IMR-90 (cell line): ENCODE results near the gene DUSP9. TPM values are rescaled to one million over a fixed set of nuclear protein-coding genes. Genes with fewer than 3 reads are reported as not detected.
A peak's percentile ranks its signal among the peaks of the same experiment; 100 is the strongest.

Source experiments
- ATAC-seq: fragments of 200-7000 bp; cut with Tn5 transposase; 2 replicates; pipeline ENCODE4 v1.9.1; 2020; ENCODE audit warnings: low read depth, mild to moderate bottlenecking, moderate library complexity
- BruUV-seq: library from RNA; stranded (reverse); fragments of 400-500 nt; replicated peaks from 2 replicates; lab custom pipeline; 2021; lab: Mats Ljungman, UMichigan
- CTCF ChIA-PET: fragments of 300-600 bp; formaldehyde crosslinking; extraction: SDS; loops from one replicate; lab custom pipeline; 2021; ENCODE audit warnings: antibody characterized with exemption; lab: Yijun Ruan, JAX
- POLR2A ChIA-PET: fragments of 300-600 bp; sonication (Branson Sonifier 250); formaldehyde crosslinking; loops from one replicate; lab custom pipeline; 2022; ENCODE audit warnings: antibody characterized with exemption; ENCODE audit not compliant: unreplicated experiment; lab: Charles Lee
- DNase-seq: peaks from one replicate; pipeline ENCODE4 v3.0.0; 2013
- H2AFZ ChIP-seq: replicated peaks from 2 replicates; pipeline ENCODE3; 2013; ENCODE audit warnings: low read length, mild to moderate bottlenecking; ENCODE audit not compliant: poor library complexity
- H2AK5ac ChIP-seq: 2 replicates; pipeline ENCODE4 v1.6.1; 2013; ENCODE audit warnings: low read depth, low read length, inconsistent platforms
- H2AK9ac ChIP-seq: replicated peaks from 2 replicates; pipeline ENCODE3; 2013; ENCODE audit warnings: mild to moderate bottlenecking, low read depth, low read length, moderate library complexity; ENCODE audit not compliant: poor library complexity
- H2BK120ac ChIP-seq: 2 replicates; pipeline ENCODE4 v1.6.1; 2013; ENCODE audit warnings: low read depth, low read length, inconsistent platforms
- H2BK15ac ChIP-seq: 3 replicates; pipeline ENCODE4 v1.6.1; 2013; ENCODE audit warnings: low read depth, low read length, inconsistent platforms
- H2BK20ac ChIP-seq: 2 replicates; pipeline ENCODE4 v1.6.1; 2013; ENCODE audit warnings: low read depth, mild to moderate bottlenecking, inconsistent platforms, low read length, moderate library complexity
- H2BK5ac ChIP-seq: 2 replicates; pipeline ENCODE4 v1.6.1; 2013; ENCODE audit warnings: mild to moderate bottlenecking, low read depth, low read length, inconsistent platforms; ENCODE audit not compliant: poor library complexity, severe bottlenecking
- H3K14ac ChIP-seq: replicated peaks from 2 replicates; pipeline ENCODE4 v1.6.1; 2013; ENCODE audit warnings: low read depth, low read length, inconsistent platforms
- H3K18ac ChIP-seq: 2 replicates; pipeline ENCODE4 v1.6.1; 2013; ENCODE audit warnings: low read depth, low read length, control low read depth
- H3K23ac ChIP-seq: 2 replicates; pipeline ENCODE4 v1.6.1; 2013; ENCODE audit warnings: low read depth, low read length, inconsistent platforms
- H3K27ac ChIP-seq: 2 replicates; pipeline ENCODE4 v1.5.1; 2013; ENCODE audit warnings: mild to moderate bottlenecking, control low read depth, low read length; ENCODE audit not compliant: insufficient read depth
- H3K27me3 ChIP-seq: 2 replicates; pipeline ENCODE4 v1.6.1; 2013; ENCODE audit warnings: low read length; ENCODE audit not compliant: control insufficient read depth, insufficient read depth
- H3K36me3 ChIP-seq: 2 replicates; pipeline ENCODE4 v1.6.1; 2013; ENCODE audit warnings: low read length, mixed read lengths; ENCODE audit not compliant: control insufficient read depth, insufficient read depth
- H3K4ac ChIP-seq: 2 replicates; pipeline ENCODE4 v1.6.1; 2013; ENCODE audit warnings: low read depth, low read length, inconsistent platforms
- H3K4me1 ChIP-seq: 2 replicates; pipeline ENCODE4 v1.6.1; 2013; ENCODE audit warnings: low read length, mixed read lengths; ENCODE audit not compliant: control insufficient read depth, insufficient read depth
- H3K4me2 ChIP-seq: 2 replicates; pipeline ENCODE4 v1.6.1; 2013; ENCODE audit warnings: low read depth, mild to moderate bottlenecking, control low read depth, low read length, moderate library complexity
- H3K4me3 ChIP-seq: 2 replicates; pipeline ENCODE4 v1.5.1; 2013; ENCODE audit warnings: low read depth, mild to moderate bottlenecking, control low read depth, low read length, moderate library complexity; ENCODE audit not compliant: insufficient read depth
- H3K56ac ChIP-seq: 2 replicates; pipeline ENCODE4 v1.6.1; 2013; ENCODE audit warnings: low read length, inconsistent platforms; ENCODE audit not compliant: insufficient read depth; ENCODE audit errors: extremely low read depth
- H3K79me1 ChIP-seq, 2 experiments: 2 replicates each; pipeline ENCODE4 v1.6.1; 2013; ENCODE audit warnings: low read length in 2 of 2, inconsistent platforms in 1 of 2, low read depth in 1 of 2
- H3K9ac ChIP-seq: 2 replicates; pipeline ENCODE4 v1.6.1; 2013; ENCODE audit warnings: low read depth, low read length, control low read depth
- H3K9me1 ChIP-seq: 2 replicates; pipeline ENCODE4 v1.6.1; 2013; ENCODE audit warnings: low read length, inconsistent platforms; ENCODE audit not compliant: insufficient read depth
- H3K9me3 ChIP-seq: 2 replicates; pipeline ENCODE4 v1.6.1; 2013; ENCODE audit warnings: low read length; ENCODE audit not compliant: control insufficient read depth, insufficient read depth
- H4K20me1 ChIP-seq: 2 replicates; pipeline ENCODE4 v1.6.1; 2013; ENCODE audit warnings: low read length, inconsistent platforms; ENCODE audit not compliant: insufficient read depth
- H4K5ac ChIP-seq: 2 replicates; pipeline ENCODE4 v1.6.1; 2013; ENCODE audit warnings: mild to moderate bottlenecking, low read depth, low read length, control low read depth
- H4K8ac ChIP-seq, 2 experiments: 2 replicates each; pipeline ENCODE4 v1.6.1; 2013; ENCODE audit warnings: low read depth in 2 of 2, low read length in 2 of 2, control low read depth in 1 of 2, inconsistent platforms in 1 of 2
- H4K91ac ChIP-seq: 2 replicates; pipeline ENCODE4 v1.6.1; 2013; ENCODE audit warnings: low read depth, low read length, inconsistent platforms; ENCODE audit not compliant: insufficient read depth
- BHLHE40 ChIP-seq: fragments of 150-350 bp; IDR thresholded peaks from 2 replicates; pipeline ENCODE4 v1.6.1; 2016; ENCODE audit warnings: mild to moderate bottlenecking, low read depth, low read length
- CEBPB ChIP-seq: IDR thresholded peaks from 2 replicates; pipeline ENCODE4 v1.6.1; 2012; ENCODE audit warnings: low read depth, low read length, improper control_type of control experiment
- FOS ChIP-seq: fragments of 150-350 bp; IDR thresholded peaks from 2 replicates; pipeline ENCODE4 v1.6.1; 2016; ENCODE audit warnings: low read depth, low read length
- MAFK ChIP-seq: IDR thresholded peaks from 2 replicates; pipeline ENCODE4 v1.6.1; 2012; ENCODE audit warnings: low read depth, low read length, improper control_type of control experiment
- MAZ ChIP-seq: IDR thresholded peaks from 2 replicates; pipeline ENCODE4 v1.6.1; 2012; ENCODE audit warnings: low read depth, mild to moderate bottlenecking, low read length, improper control_type of control experiment, moderate library complexity, borderline replicate concordance
- MXI1 ChIP-seq: IDR thresholded peaks from 2 replicates; pipeline ENCODE4 v1.6.1; 2012; ENCODE audit warnings: low read depth, mild to moderate bottlenecking, low read length, moderate library complexity, borderline replicate concordance
- RAD21 ChIP-seq: IDR thresholded peaks from 2 replicates; pipeline ENCODE4 v1.6.1; 2012; ENCODE audit warnings: low read length, improper control_type of control experiment
- RCOR1 ChIP-seq: IDR thresholded peaks from 2 replicates; pipeline ENCODE4 v1.6.1; 2012; ENCODE audit warnings: mild to moderate bottlenecking, low read length, improper control_type of control experiment; ENCODE audit not compliant: insufficient replicate concordance
- RFX5 ChIP-seq: IDR thresholded peaks from 2 replicates; pipeline ENCODE4 v1.8.0; 2012; ENCODE audit warnings: low read depth, mild to moderate bottlenecking, low read length, moderate library complexity
- SMC3 ChIP-seq: fragments of 150-350 bp; IDR thresholded peaks from 2 replicates; pipeline ENCODE4 v1.6.1; 2016; ENCODE audit warnings: low read depth, mild to moderate bottlenecking, antibody characterized with exemption, low read length, moderate library complexity
- WGBS, 2 experiments: methylation state at CpG; one replicate each; pipeline versions ENCODE4 v1.1.5 to v1.1.7; 2013; ENCODE audit warnings: missing lambda C conversion rate in 2 of 2; ENCODE audit not compliant: insufficient read length in 1 of 2; ENCODE audit errors: extremely low coverage in 2 of 2; 5-methylcytosine and 5-hydroxymethylcytosine counted together
- dilution Hi-C: fragments of 300-500 bp; cut with HindIII; formaldehyde crosslinking; loops from one replicate; pipeline ENCODE4 v1.14.3; 2018; ENCODE audit warnings: low sequenced_read_pairs; ENCODE audit not compliant: unreplicated experiment
- in situ Hi-C: fragments of 300-500 bp; cut with MboI; formaldehyde crosslinking; loops from 3 replicates; pipeline ENCODE4 v1.14.3; 2019; ENCODE audit warnings: low sequenced_read_pairs, inconsistent platforms, mixed read lengths
- intact Hi-C: fragments of 100-400 bp; cut with micrococcal nuclease; formaldehyde crosslinking; loops from 2 replicates; pipeline ENCODE4 v1.10.0; 2022
- polyA plus RNA-seq, 3 experiments: library from polyadenylated mRNA; depleted of rRNA; stranded (reverse); fragments of >200 nt; gene quantifications; 2 replicates each; pipeline ENCODE4 v1.2.3, GENCODE V29; 2012; ENCODE audit warnings: low replicate concordance in 1 of 3
- total RNA-seq: library from RNA; depleted of rRNA; stranded (reverse); fragments of >200 nt; gene quantifications from 2 replicates; pipeline ENCODE4 v1.2.3, GENCODE V29; 2012
- TF ChIP-seq, protein P1 (sequence below): conservative IDR thresholded peaks from 2 replicates; pipeline ENCODE4 v1.5.1; 2012; ENCODE audit warnings: mild to moderate bottlenecking, low read depth, low read length, improper control_type of control experiment
- TF ChIP-seq, protein P2 (sequence below): fragments of 150-350 bp; IDR thresholded peaks from 2 replicates; pipeline ENCODE4 v1.6.1; 2017; ENCODE audit warnings: mild to moderate bottlenecking, antibody characterized with exemption, low read length, low read depth
- TF ChIP-seq, protein P3 (sequence below): fragments of 150-350 bp; IDR thresholded peaks from 2 replicates; pipeline ENCODE4 v1.6.1; 2016; ENCODE audit warnings: low read depth, mild to moderate bottlenecking, low read length, moderate library complexity, borderline replicate concordance

DUSP9 gene
- total and polyA plus RNA-seq, 2 of the 4 experiments (the other 2 are of a cell fraction) = under 0.01 to 0.09 TPM

DNA sequence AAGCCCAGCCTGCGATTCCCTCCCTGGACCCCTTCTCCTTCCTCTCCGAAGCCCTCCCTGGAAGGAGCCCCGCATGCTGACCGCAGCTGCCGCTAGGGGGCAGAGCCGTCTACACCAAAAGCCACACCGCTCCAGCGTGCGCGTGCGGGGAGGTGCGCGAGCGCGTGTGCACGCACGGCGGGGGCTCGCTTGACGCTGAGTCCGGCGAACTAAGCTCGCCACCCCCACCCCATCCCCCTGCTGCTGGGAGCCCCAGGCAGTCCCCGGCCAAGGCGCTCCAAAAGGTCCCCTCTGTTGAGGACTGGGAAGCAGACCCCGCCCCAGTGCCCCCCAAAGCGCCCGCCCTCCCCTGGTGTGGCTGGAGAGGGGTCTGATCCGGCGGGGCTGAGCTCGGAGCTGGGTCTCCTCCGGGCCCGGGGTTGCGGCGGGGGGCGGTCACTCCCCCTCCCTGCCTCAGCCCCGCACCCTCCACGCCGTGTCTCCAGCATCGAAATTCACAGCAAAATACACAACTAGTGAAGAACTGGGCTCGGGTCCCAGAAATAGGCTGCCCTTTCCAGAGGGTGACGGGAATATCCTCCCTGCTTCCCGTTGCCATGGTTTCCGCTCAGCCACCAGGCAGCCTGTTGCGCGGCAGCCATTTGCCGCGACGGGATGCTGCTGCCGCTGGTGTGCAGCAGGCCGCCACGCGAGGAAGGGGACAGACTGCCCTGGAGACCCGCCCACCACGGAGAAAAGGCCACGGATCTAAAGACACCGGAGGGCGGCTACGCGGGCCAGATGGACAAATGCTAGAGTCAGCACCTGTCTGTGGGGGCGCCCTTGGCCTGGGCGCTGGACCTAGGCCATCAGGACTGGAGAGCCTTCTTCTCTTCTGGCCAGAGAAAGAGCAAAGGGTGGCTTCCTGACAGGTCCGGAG lies 36.8 kb upstream of the DUSP9 start:
- WGBS, 2 experiments = 38% methylated on average over 16 of the region's 63 CpGs; no CpG with 5 or more reads in 1 of the 2 experiments
- no peak overlapping the region for H2BK20ac ChIP-seq
- H2AK9ac ChIP-seq = peak overlapping the region; percentile 13
- CTCF ChIA-PET = interaction anchor here (1.2 to 2.4 kb wide), 2 partner anchors 12 to 57 kb away, joined by 4 to 16 read pairs; no protein-coding TSS in a partner anchor
- POLR2A ChIA-PET = no interaction called here
- H3K36me3 ChIP-seq = no peaks in the 10 kb centered on the region
- no TSS peak for BruUV-seq
- peaks cover 2% of the 10 kb centered on the region for H3K9me3 ChIP-seq
- H3K4me1 ChIP-seq = no peaks in the 10 kb centered on the region
- no peaks in the 10 kb centered on the region for H3K79me1 ChIP-seq
- no peak overlapping the region for H3K14ac ChIP-seq
- no peak overlapping the region for H2BK15ac ChIP-seq
- peak overlapping the region; percentile 24; the same call in 1 of the 2 replicates for H3K4me3 ChIP-seq
- in situ Hi-C loops = no loop called here
- H3K4ac ChIP-seq = no peak overlapping the region
- peak overlapping the region; percentile 47 for H3K4me2 ChIP-seq
- dilution Hi-C loops = no loop called here
- intact Hi-C loops = loop anchor here (1.0 kb wide), 2 partner anchors 34 to 58 kb away; no protein-coding TSS in a partner anchor
- DNase-seq (peak; percentile 65), ATAC-seq (peak; percentile 90)
- H2BK120ac ChIP-seq = no peak overlapping the region
- no peaks in the 10 kb centered on the region for H4K20me1 ChIP-seq
- H3K9me1 ChIP-seq = no peaks in the 10 kb centered on the region
- no peak overlapping the region for H2AK5ac ChIP-seq
- H3K27ac ChIP-seq = no peak overlapping the region
- no peak overlapping the region for H3K56ac ChIP-seq
- H4K8ac ChIP-seq = no peak overlapping the region
- H2BK5ac ChIP-seq = no peak overlapping the region
- H4K5ac ChIP-seq = no peak overlapping the region
- peaks cover 16% of the 10 kb centered on the region for H3K27me3 ChIP-seq
- H2AFZ ChIP-seq = peak overlapping the region; percentile 89
- H4K91ac ChIP-seq = no peak overlapping the region
- H3K23ac ChIP-seq = no peak overlapping the region
- H3K9ac ChIP-seq = no peak overlapping the region
- no peak overlapping the region for H3K18ac ChIP-seq
- TF ChIP-seq RAD21 (peak; percentile 59), MAFK (no peak), MXI1 (peak; percentile 55; the same call in 1 of the 2 replicates), SMC3 (peak; percentile 42; the same call in 1 of the 2 replicates), CEBPB (no peak), RFX5 (no peak), BHLHE40 (peak; percentile 52; the same call in 1 of the 2 replicates), FOS (no peak), RCOR1 (no peak), MAZ (peak; percentile 63; the same call in 1 of the 2 replicates)
- TF ChIP-seq, protein P1, sequence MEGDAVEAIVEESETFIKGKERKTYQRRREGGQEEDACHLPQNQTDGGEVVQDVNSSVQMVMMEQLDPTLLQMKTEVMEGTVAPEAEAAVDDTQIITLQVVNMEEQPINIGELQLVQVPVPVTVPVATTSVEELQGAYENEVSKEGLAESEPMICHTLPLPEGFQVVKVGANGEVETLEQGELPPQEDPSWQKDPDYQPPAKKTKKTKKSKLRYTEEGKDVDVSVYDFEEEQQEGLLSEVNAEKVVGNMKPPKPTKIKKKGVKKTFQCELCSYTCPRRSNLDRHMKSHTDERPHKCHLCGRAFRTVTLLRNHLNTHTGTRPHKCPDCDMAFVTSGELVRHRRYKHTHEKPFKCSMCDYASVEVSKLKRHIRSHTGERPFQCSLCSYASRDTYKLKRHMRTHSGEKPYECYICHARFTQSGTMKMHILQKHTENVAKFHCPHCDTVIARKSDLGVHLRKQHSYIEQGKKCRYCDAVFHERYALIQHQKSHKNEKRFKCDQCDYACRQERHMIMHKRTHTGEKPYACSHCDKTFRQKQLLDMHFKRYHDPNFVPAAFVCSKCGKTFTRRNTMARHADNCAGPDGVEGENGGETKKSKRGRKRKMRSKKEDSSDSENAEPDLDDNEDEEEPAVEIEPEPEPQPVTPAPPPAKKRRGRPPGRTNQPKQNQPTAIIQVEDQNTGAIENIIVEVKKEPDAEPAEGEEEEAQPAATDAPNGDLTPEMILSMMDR = peak; percentile 69
- TF ChIP-seq, protein P2, sequence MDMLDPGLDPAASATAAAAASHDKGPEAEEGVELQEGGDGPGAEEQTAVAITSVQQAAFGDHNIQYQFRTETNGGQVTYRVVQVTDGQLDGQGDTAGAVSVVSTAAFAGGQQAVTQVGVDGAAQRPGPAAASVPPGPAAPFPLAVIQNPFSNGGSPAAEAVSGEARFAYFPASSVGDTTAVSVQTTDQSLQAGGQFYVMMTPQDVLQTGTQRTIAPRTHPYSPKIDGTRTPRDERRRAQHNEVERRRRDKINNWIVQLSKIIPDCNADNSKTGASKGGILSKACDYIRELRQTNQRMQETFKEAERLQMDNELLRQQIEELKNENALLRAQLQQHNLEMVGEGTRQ = no peak
- TF ChIP-seq, protein P3, sequence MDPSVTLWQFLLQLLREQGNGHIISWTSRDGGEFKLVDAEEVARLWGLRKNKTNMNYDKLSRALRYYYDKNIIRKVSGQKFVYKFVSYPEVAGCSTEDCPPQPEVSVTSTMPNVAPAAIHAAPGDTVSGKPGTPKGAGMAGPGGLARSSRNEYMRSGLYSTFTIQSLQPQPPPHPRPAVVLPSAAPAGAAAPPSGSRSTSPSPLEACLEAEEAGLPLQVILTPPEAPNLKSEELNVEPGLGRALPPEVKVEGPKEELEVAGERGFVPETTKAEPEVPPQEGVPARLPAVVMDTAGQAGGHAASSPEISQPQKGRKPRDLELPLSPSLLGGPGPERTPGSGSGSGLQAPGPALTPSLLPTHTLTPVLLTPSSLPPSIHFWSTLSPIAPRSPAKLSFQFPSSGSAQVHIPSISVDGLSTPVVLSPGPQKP = no peak
